Suprapubic skin (tissue), 3 donors: Measurements from ENCODE around the gene TUBB4B.

Experiments
- EP300 ChIP-seq: sonication (generic); formaldehyde crosslinking; IDR thresholded peaks from one replicate; pipeline ENCODE4 v1.6.1; 2017; ENCODE audit warnings: antibody characterized with exemption
- TF ChIP-seq, protein P1 (sequence below), 2 donors: fragments of 200-600 bp in 1 of 2; fragments of 450-650 bp in 1 of 2; sonication (generic) in 1 of 2; IDR thresholded peaks; one replicate each; pipeline ENCODE4 v1.5.1; 2016 to 2019; ENCODE audit warnings: antibody characterized with exemption in 2 of 2, mild to moderate bottlenecking in 1 of 2, moderate library complexity in 1 of 2

DNA sequence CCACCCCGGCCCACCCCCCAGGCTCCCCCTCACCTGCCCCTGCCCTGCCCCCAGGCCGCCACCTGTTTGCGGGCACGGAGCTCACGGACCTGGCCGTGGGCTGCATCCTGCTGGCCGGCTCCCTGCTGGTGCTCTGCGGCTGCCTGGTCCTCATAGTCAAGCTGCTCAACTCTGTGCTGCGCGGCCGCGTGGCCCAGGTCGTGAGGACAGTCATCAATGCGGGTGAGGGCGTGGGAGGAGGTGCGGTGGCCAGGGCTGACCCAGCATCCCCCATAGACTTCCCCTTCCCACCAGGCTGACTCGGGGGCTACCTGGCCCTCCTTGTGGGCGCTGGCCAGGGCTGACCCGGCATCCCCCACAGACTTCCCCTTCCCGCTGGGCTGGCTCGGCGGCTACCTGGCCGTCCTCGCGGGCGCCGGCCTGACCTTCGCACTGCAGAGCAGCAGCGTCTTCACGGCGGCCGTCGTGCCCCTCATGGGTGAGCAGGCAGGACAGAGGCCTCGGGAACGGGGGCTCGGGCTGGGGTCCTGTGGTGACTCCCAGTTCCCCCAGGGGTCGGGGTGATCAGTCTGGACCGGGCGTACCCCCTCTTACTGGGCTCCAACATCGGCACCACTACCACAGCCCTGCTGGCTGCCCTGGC is 6.9 kb upstream of the TUBB4B start:
- TF ChIP-seq, protein P1, sequence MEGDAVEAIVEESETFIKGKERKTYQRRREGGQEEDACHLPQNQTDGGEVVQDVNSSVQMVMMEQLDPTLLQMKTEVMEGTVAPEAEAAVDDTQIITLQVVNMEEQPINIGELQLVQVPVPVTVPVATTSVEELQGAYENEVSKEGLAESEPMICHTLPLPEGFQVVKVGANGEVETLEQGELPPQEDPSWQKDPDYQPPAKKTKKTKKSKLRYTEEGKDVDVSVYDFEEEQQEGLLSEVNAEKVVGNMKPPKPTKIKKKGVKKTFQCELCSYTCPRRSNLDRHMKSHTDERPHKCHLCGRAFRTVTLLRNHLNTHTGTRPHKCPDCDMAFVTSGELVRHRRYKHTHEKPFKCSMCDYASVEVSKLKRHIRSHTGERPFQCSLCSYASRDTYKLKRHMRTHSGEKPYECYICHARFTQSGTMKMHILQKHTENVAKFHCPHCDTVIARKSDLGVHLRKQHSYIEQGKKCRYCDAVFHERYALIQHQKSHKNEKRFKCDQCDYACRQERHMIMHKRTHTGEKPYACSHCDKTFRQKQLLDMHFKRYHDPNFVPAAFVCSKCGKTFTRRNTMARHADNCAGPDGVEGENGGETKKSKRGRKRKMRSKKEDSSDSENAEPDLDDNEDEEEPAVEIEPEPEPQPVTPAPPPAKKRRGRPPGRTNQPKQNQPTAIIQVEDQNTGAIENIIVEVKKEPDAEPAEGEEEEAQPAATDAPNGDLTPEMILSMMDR (IDR thresholded peaks at IDR 0.05): no peak
- TF ChIP-seq EP300: no peak
